PFSK-1 (cell line): ENCODE measurements around the gene TLR10.

ENCODE experiments used
- FOXP2 ChIP-seq: optimal IDR thresholded peaks from 2 replicates; pipeline ENCODE3; 2011; ENCODE audit warnings: borderline replicate concordance, control low read depth, inconsistent platforms; ENCODE audit not compliant: insufficient read depth; ENCODE audit errors: extremely low read length, extremely low read depth
- POLR2AphosphoS5 ChIP-seq: IDR thresholded peaks from 2 replicates; pipeline ENCODE4 v1.6.1; 2012; ENCODE audit warnings: low read depth, mild to moderate bottlenecking, control low read depth, low read length, moderate library complexity
- SIN3A ChIP-seq: IDR thresholded peaks from 2 replicates; pipeline ENCODE4 v1.6.1; 2012; ENCODE audit warnings: mild to moderate bottlenecking, low read length, moderate library complexity, borderline replicate concordance; ENCODE audit not compliant: insufficient read depth
- TAF1 ChIP-seq: IDR thresholded peaks from 2 replicates; pipeline ENCODE4 v1.6.1; 2012; ENCODE audit warnings: low read length, control low read depth, borderline replicate concordance; ENCODE audit not compliant: insufficient read depth
- TF ChIP-seq, protein P1 (sequence below), 2 experiments: IDR thresholded peaks; 2 replicates each; pipeline versions ENCODE4 v1.6.1 to v1.8.0; 2011 to 2012; ENCODE audit warnings: low read depth in 2 of 2, low read length in 2 of 2, control low read depth in 1 of 2, inconsistent platforms in 1 of 2, mild to moderate bottlenecking in 1 of 2, moderate library complexity in 1 of 2; ENCODE audit not compliant: insufficient read depth in 1 of 2

Gene TLR10

DNA sequence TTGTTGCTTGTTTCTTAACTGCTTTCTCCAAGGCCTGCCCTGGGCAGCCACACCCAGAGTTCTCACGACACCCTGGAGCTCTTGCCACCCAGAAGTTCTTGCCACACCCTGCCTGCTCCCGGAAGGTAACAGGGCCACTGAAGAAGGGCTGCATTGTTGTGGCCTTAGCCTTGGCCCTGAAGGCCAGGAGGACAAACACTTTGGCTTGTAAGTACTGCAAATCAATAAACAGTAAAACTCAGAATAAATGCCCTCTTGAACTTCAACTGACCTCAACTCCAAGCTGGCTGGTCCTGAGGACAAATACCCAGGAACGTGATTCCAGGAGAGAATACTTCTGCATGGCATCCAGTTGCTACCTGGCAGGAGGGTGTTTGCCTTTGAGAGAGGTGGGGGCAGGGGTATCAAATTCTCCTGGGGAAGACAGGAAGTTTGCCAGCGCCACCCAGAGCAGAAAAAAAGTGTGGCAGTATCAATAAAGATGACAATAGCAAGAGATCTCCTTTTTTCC, 54.1 kb downstream of the TLR10 start:
- TF ChIP-seq POLR2AphosphoS5 (no peak), FOXP2 (no peak), TAF1 (no peak)
- TF ChIP-seq, protein P1, sequence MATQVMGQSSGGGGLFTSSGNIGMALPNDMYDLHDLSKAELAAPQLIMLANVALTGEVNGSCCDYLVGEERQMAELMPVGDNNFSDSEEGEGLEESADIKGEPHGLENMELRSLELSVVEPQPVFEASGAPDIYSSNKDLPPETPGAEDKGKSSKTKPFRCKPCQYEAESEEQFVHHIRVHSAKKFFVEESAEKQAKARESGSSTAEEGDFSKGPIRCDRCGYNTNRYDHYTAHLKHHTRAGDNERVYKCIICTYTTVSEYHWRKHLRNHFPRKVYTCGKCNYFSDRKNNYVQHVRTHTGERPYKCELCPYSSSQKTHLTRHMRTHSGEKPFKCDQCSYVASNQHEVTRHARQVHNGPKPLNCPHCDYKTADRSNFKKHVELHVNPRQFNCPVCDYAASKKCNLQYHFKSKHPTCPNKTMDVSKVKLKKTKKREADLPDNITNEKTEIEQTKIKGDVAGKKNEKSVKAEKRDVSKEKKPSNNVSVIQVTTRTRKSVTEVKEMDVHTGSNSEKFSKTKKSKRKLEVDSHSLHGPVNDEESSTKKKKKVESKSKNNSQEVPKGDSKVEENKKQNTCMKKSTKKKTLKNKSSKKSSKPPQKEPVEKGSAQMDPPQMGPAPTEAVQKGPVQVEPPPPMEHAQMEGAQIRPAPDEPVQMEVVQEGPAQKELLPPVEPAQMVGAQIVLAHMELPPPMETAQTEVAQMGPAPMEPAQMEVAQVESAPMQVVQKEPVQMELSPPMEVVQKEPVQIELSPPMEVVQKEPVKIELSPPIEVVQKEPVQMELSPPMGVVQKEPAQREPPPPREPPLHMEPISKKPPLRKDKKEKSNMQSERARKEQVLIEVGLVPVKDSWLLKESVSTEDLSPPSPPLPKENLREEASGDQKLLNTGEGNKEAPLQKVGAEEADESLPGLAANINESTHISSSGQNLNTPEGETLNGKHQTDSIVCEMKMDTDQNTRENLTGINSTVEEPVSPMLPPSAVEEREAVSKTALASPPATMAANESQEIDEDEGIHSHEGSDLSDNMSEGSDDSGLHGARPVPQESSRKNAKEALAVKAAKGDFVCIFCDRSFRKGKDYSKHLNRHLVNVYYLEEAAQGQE (IDR thresholded peaks at IDR 0.05; ENCODE audit: insufficient read depth in 1 of 2, low read depth in 2 of 2, low read length in 2 of 2): no peak

DNA sequence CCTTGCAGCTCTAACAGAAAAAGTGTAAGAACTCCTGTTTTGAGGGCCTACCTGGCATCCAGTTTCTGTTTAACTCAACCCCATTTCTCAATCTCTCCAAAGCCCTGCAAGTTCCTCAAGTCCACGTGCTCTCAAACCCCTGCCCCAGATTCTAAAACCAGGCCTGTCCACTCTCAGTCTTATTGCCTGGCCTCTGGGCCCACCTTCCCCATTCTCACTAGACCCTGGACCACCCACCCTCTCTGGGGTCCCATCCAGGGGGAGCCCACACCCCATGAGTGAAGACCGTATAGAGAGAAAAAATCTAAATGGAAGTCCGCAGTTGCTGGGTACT, 58.3 kb downstream of the TLR10 start:
- TF ChIP-seq TAF1 (no peak), SIN3A (no peak), FOXP2 (no peak), POLR2AphosphoS5 (no peak)
- TF ChIP-seq, protein P1 (IDR thresholded peaks at IDR 0.05; ENCODE audit: insufficient read depth in 1 of 2, low read depth in 2 of 2, low read length in 2 of 2): no peak

DNA sequence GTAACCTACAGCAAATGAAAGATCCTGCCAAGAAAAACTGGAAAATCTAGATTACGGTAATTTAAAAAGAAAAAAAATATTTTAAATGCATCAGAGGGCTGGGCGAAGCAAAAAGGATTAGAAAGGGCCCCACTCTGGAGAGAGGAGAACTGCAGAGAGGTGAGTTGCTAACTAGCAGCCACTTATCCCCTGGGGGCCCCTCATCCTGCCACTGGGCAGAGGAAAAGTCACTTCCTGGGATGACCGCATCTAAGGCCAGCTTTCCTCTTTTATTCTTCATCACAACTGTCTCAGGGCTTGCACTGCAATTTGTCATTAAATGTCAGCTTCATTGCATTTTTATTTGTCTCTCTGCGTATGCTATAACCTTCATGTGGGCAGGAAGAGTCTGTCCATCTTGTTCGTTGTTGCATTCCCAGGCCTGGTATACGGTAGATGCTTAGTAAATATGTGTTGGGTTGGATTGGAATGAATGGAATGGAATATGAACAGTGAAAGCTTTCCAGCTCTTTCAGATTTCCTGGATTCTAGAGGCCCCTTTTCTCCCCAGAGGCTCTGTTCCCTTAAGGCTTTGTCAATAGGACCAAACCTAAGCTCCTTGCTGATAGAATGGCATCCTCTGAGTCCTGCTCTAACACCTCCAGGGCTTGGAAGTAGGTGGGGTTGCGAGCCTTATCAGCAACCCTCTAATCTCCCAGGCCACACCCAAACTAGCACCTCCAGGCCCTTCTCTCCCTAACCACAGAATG, 58.9 kb downstream of the TLR10 start:
- TF ChIP-seq SIN3A: no peak
- no peak for TF ChIP-seq FOXP2
- TF ChIP-seq, protein P1 (IDR thresholded peaks at IDR 0.05; ENCODE audit: insufficient read depth in 1 of 2, low read depth in 2 of 2, low read length in 2 of 2): no peak
- no peak for TF ChIP-seq POLR2AphosphoS5

GRCh38 chr4:38723114-38723513, 59.7 kb downstream of the TLR10 start:
- TF ChIP-seq SIN3A (no peak), TAF1 (no peak), FOXP2 (no peak)
- TF ChIP-seq, protein P1 (IDR thresholded peaks at IDR 0.05; ENCODE audit: insufficient read depth in 1 of 2, low read depth in 2 of 2, low read length in 2 of 2): no peak
